Spleen (tissue), 11 donors: Measurements from ENCODE around the gene EPHB1. TPM values are rescaled to one million over a fixed set of nuclear protein-coding genes. Genes with fewer than 3 reads are reported as not detected.

Experiments
- DNase-seq: peaks from one replicate; pipeline ENCODE4 v3.0.0-alpha.2; 2020
- H3K27ac ChIP-seq, 8 donors: fragments of 200-600 bp; sonication (generic) in 7 of 8; 1 replicate in 4 of 8; 2 replicates in 4 of 8; pipeline versions ENCODE4 v1.5.0 to v1.8.0; 2016 to 2021; ENCODE audit warnings: inconsistent platforms in 4 of 8, mild to moderate bottlenecking in 4 of 8, moderate library complexity in 1 of 8
- H3K27me3 ChIP-seq, 7 donors: fragments of 200-600 bp; sonication (generic) in 6 of 7; replicated peaks in 1 of 7; 1 replicate in 4 of 7; 2 replicates in 3 of 7; pipeline versions ENCODE4 v1.5.0 to v1.8.0; 2016 to 2021; ENCODE audit warnings: inconsistent platforms in 3 of 7, mild to moderate bottlenecking in 1 of 7
- H3K36me3 ChIP-seq, 6 donors: fragments of 200-600 bp; sonication (generic) in 5 of 6; 1 replicate in 4 of 6; 2 replicates in 2 of 6; pipeline versions ENCODE4 v1.5.0 to v1.8.0; 2016 to 2021; ENCODE audit warnings: inconsistent platforms in 2 of 6
- H3K4me1 ChIP-seq, 6 donors: fragments of 200-600 bp; sonication (generic) in 5 of 6; 1 replicate in 3 of 6; 2 replicates in 3 of 6; pipeline versions ENCODE4 v1.5.0 to v1.8.0; 2016 to 2021; ENCODE audit warnings: inconsistent platforms in 3 of 6
- H3K4me3 ChIP-seq, 8 donors: fragments of 200-600 bp; sonication (generic) in 7 of 8; 1 replicate in 4 of 8; 2 replicates in 4 of 8; pipeline versions ENCODE4 v1.5.0 to v1.8.0; 2016 to 2021; ENCODE audit warnings: inconsistent platforms in 4 of 8, mild to moderate bottlenecking in 4 of 8, moderate library complexity in 2 of 8
- H3K9me3 ChIP-seq, 8 donors: fragments of 200-600 bp; sonication (generic) in 7 of 8; 1 replicate in 4 of 8; 2 replicates in 4 of 8; pipeline versions ENCODE4 v1.5.0 to v1.8.0; 2016 to 2021; ENCODE audit warnings: inconsistent platforms in 4 of 8
- POLR2A ChIP-seq, 3 donors: fragments of 450-650 bp; IDR thresholded peaks; one replicate each; pipeline ENCODE4 v1.5.1; 2017; ENCODE audit warnings: antibody characterized with exemption in 3 of 3, mild to moderate bottlenecking in 1 of 3
- POLR2AphosphoS5 ChIP-seq, 3 donors: sonication (generic); formaldehyde crosslinking; IDR thresholded peaks; one replicate each; pipeline ENCODE4 v1.5.1; 2017; ENCODE audit warnings: antibody characterized with exemption in 3 of 3
- WGBS, 5 donors: extraction: QIAGEN DNeasy Blood & Tissue Kit in 3 of 5; methylation state at CpG; one replicate each; pipeline versions ENCODE4 v1.1.5 to v1.1.7; 2013 to 2018; 5-methylcytosine and 5-hydroxymethylcytosine counted together
- intact Hi-C: fragments of 100-400 bp; cut with DNase I; formaldehyde crosslinking; loops from one replicate; pipeline ENCODE4 v1.15.0; 2023; ENCODE audit warnings: low total_unique reads
- polyA plus RNA-seq, 3 donors: library from polyadenylated mRNA; stranded (reverse); fragments of 200-250 nt; gene quantifications; one replicate each; pipeline ENCODE4 v1.2.1, GENCODE V29; 2013
- total RNA-seq, 7 donors: library from RNA; depleted of rRNA in 3 of 7; stranded (reverse); fragments of >200 nt in 3 of 7; fragmentation: NEBNext Ultra II Directional in 4 of 7; extraction: Animal tissue kit (Norgen Biotek cat#: 25700) in 4 of 7; gene quantifications; one replicate each; pipeline versions ENCODE4 v1.1.0 to v1.2.1, GENCODE V29; 2016 to 2021
- TF ChIP-seq, protein P1 (sequence below), 11 experiments: fragments of 200-600 bp in 7 of 11; fragments of 450-650 bp in 4 of 11; sonication (generic) in 4 of 11; IDR thresholded peaks in 8 of 11; conservative IDR thresholded peaks in 3 of 11; 1 replicate in 7 of 11; 2 replicates in 4 of 11; pipeline versions ENCODE4 v1.4.0 to v1.8.0; 2016 to 2021; ENCODE audit warnings: antibody characterized with exemption in 11 of 11, inconsistent platforms in 4 of 11, mild to moderate bottlenecking in 1 of 11
- donor health status: healthy with polysubstance abuse.
- donor health status: DM: no; HTN: no; CAD: no; lungs with moderate emphysema.
- donor health status: DM: no; HTN: no; CAD: no.
- donor health status: Bipolar disorder and iron deficiency.
- donor health status: healthy.
- donor health status: DM: no; HTN: no; CAD: no.
- donor health status: DM: yes; HTN: yes; CAD: no.

EPHB1 gene
- total and polyA plus RNA-seq, 10 donors = 0.20 to 14.0 (median 3.0) TPM

DNA sequence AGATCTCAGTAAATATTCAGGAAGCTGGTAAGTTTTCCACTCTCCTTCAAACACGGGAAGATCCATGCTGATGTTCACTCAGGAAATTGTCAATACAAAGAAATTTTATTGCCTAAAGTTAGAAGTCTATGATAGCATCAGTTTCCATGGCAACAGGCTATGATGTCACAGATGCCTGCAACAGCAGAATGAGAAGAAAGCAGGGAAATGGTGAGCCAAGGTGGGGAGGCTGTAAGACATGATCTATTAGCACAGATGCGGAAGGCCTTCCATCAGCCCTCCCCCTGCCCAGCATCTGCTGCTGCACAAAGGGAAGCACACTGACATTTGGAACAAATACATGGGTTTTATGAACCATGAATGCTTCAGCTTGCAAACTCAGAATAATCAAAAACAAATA is 28.6 kb downstream of the EPHB1 start:
- Histone ChIP-seq H3K4me1 (no peaks in the 10 kb centered on the region), H3K36me3 (no peaks in the 10 kb centered on the region), H3K9me3 (no peaks in the 10 kb centered on the region), H3K4me3 (no peak overlapping the region), H3K27me3 (peaks cover 0 to 4% (median 0%) of the 10 kb centered on the region in 7 donors), H3K27ac (no peak overlapping the region)
- intact Hi-C loops = no loop called here
- TF ChIP-seq, protein P1, sequence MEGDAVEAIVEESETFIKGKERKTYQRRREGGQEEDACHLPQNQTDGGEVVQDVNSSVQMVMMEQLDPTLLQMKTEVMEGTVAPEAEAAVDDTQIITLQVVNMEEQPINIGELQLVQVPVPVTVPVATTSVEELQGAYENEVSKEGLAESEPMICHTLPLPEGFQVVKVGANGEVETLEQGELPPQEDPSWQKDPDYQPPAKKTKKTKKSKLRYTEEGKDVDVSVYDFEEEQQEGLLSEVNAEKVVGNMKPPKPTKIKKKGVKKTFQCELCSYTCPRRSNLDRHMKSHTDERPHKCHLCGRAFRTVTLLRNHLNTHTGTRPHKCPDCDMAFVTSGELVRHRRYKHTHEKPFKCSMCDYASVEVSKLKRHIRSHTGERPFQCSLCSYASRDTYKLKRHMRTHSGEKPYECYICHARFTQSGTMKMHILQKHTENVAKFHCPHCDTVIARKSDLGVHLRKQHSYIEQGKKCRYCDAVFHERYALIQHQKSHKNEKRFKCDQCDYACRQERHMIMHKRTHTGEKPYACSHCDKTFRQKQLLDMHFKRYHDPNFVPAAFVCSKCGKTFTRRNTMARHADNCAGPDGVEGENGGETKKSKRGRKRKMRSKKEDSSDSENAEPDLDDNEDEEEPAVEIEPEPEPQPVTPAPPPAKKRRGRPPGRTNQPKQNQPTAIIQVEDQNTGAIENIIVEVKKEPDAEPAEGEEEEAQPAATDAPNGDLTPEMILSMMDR (IDR thresholded peaks at IDR 0.05 in 8 of 11, conservative IDR thresholded peaks at IDR 0.05 in 3 of 11) = no peak
- TF ChIP-seq POLR2AphosphoS5 (IDR thresholded peaks at IDR 0.05) (no peak), POLR2A (IDR thresholded peaks at IDR 0.05) (no peak)
- WGBS, 5 donors = 74 to 93% (median 78%) methylated on average over 2 of the region's 2 CpGs
- DNase-seq = no peak

DNA sequence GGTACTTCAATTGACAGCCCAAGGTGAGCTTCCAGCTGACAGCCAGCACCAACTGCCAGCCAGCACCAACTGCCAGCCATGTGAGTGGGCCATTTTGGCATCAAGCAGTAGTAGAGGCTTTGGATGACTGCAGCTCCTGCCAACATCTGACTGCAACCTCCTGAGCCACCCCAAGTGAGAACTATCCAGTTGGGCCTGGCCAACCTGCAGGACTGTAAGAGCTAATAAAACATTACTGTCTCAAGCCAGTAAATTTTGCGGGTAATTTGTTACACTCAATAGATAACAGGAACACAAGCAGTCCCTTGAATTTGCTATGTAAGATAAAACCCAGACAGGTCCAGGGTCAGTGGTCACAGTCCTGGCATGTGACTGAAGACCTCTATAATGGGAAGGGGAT is 29.7 kb downstream of the EPHB1 start:
- Histone ChIP-seq H3K27ac (no peak overlapping the region), H3K4me1 (no peaks in the 10 kb centered on the region), H3K4me3 (no peak overlapping the region), H3K36me3 (no peaks in the 10 kb centered on the region), H3K9me3 (no peaks in the 10 kb centered on the region), H3K27me3 (peaks cover 0 to 2% (median 0%) of the 10 kb centered on the region in 7 donors)
- intact Hi-C loops = no loop called here
- DNase-seq = no peak
- TF ChIP-seq POLR2A (IDR thresholded peaks at IDR 0.05) = no peak
- no peak for TF ChIP-seq POLR2AphosphoS5 (IDR thresholded peaks at IDR 0.05)
- TF ChIP-seq, protein P1 (IDR thresholded peaks at IDR 0.05 in 8 of 11, conservative IDR thresholded peaks at IDR 0.05 in 3 of 11) = no peak
- 89 to 100% (median 94%) methylated on average over 1 of the region's 1 CpG for WGBS, 5 donors

DNA sequence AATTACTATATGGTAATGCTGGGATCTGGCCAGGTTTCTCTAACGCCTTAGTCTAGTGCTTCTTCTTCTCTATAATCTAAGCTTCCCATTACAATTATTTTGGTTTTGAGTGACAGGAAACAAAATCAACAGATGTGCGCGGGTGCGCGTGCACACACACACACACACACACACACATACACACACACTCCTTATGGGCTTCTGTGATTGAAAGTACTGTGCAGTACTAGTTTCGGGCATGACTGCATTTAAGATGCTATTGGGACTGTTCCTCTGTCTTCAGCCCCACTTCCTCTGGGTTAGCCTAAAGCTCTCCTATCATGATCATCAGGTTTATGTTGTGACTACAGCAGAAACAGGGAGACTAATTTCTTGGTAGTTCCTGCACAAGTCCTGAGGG is 32.2 kb downstream of the EPHB1 start:
- 88 to 92% (median 89%) methylated on average over 6 of the region's 6 CpGs for WGBS, 5 donors
- intact Hi-C loops = no loop called here
- H3K4me1 ChIP-seq = no peaks in the 10 kb centered on the region
- no peak for DNase-seq
- H3K36me3 ChIP-seq = no peaks in the 10 kb centered on the region
- H3K4me3 ChIP-seq = no peak overlapping the region
- TF ChIP-seq, protein P1 (IDR thresholded peaks at IDR 0.05 in 8 of 11, conservative IDR thresholded peaks at IDR 0.05 in 3 of 11) = no peak
- TF ChIP-seq POLR2A (IDR thresholded peaks at IDR 0.05) (no peak), POLR2AphosphoS5 (IDR thresholded peaks at IDR 0.05) (no peak)
- no peaks in the 10 kb centered on the region for H3K9me3 ChIP-seq
- no peak overlapping the region for H3K27ac ChIP-seq
- no peaks in the 10 kb centered on the region for H3K27me3 ChIP-seq

DNA sequence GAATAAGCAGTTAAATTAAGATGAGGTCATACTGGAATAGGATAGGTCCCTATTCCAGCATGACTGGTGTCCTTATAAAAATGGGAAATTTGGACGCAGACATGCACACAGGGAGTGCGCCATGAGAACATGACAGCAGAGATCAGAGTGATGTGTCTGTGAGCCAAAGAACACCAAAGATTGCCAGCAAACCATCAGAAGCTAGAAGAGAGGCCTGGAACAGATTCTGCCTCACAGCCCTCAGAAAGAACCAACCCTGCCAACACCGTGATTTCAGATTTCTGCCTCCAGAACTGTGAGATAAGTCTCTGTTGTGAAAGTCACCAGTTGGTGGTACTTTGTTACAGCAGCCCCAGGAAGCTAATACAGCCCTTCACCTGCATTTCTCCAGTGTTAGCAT is 34.7 kb downstream of the EPHB1 start:
- H3K27ac ChIP-seq = no peak overlapping the region
- WGBS, 5 donors = 86 to 95% (median 94%) methylated on average over 3 of the region's 3 CpGs
- no peaks in the 10 kb centered on the region for H3K9me3 ChIP-seq
- no peak for DNase-seq
- no peak for TF ChIP-seq POLR2A (IDR thresholded peaks at IDR 0.05)
- TF ChIP-seq, protein P1 (IDR thresholded peaks at IDR 0.05 in 8 of 11, conservative IDR thresholded peaks at IDR 0.05 in 3 of 11) = no peak
- H3K36me3 ChIP-seq = no peaks in the 10 kb centered on the region
- H3K4me1 ChIP-seq = no peaks in the 10 kb centered on the region
- no peak overlapping the region for H3K4me3 ChIP-seq
- no peaks in the 10 kb centered on the region for H3K27me3 ChIP-seq
- intact Hi-C loops = no loop called here
